Gastroesophageal sphincter (tissue), 3 donors: ENCODE data around the gene NPRL2.

ENCODE experiments used
- CTCF ChIP-seq, 4 experiments: fragments of 200-600 bp in 2 of 4; fragments of 450-650 bp in 2 of 4; sonication (generic) in 1 of 4; IDR thresholded peaks; one replicate each; pipeline ENCODE4 v1.5.1; 2017 to 2019; ENCODE audit warnings: antibody characterized with exemption in 4 of 4, mild to moderate bottlenecking in 2 of 4, moderate library complexity in 2 of 4
- POLR2A ChIP-seq, 2 donors: fragments of 450-650 bp; IDR thresholded peaks; one replicate each; pipeline ENCODE4 v1.6.1; 2017; ENCODE audit warnings: antibody characterized with exemption in 2 of 2, mild to moderate bottlenecking in 2 of 2, moderate library complexity in 1 of 2

- TF ChIP-seq POLR2A (IDR thresholded peaks at IDR 0.05) (no peak), CTCF (IDR thresholded peaks at IDR 0.05) (no peak)
Measured at GRCh38 chr3:50319894-50320625, 30.5 kb downstream of the NPRL2 start.
